IPS DF 4.7 (cell line): ENCODE measurements around the gene CLN6.
"Not testable (repeated sequence)": the region's sequence is repeated elsewhere in the genome, so short reads cannot be mapped to it uniquely, and the experiment has no call there.

ENCODE experiments used
- DNase-seq: peaks from one replicate; pipeline ENCODE4 v3.0.0-alpha.2; 2013; ENCODE audit warnings: low spot score; ENCODE audit errors: extremely low read depth

The CLN6 gene

GRCh38 chr15:68207176-68207935, 22.2 kb downstream of the CLN6 start:
- DNase-seq = no peak

DNA sequence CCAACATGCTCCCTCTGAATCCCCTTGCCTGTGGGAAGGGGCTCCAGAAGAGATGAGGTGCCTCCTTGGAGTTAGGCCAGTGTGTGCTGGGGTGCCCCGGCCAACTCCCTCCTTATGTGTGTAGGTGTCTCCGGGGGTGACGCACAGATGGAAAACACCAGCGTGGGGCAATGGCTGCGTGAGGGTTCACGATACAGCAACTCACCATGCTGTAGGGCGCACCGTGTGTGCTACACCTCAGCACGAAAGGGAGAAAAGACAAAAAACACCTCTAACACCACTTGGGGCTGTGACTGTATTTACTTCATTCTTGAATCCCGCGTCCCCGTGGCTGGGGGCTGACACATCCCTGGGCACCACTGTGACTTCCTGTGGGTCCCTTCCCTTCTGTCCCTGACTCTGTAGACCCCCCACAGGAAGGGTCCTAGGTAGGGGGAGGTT, 22.8 kb downstream of the CLN6 start:
- DNase-seq = no peak

DNA sequence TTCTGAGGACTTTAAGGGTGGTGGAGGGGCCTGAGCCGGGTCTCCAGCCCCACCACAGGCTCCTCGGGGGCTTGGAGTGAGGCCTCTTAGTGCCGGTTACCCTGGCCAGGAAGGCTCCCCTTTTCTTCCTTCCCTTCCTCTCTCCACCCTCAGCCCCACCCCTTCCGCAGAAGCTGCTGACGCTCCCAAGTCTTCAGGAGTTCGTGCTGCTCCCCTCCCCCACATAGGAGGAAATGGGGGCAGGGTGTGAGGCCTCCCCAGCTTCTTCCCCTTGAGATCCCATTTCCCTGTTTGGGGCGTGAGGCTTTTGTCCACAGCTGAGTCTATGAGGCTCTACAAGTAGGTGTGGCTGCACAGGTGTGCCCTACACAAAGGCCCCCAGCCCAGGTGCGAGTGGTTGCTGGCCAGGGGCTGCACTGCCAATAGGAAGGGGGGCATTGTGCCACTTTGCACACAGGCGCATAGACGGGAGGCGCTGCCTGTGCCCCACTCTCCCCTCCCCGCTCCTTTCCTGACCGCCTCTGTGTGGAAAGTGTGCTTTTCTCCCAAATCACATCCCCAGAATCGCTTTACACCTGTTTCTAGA, 23.5 kb downstream of the CLN6 start:
- DNase-seq = no peak

DNA sequence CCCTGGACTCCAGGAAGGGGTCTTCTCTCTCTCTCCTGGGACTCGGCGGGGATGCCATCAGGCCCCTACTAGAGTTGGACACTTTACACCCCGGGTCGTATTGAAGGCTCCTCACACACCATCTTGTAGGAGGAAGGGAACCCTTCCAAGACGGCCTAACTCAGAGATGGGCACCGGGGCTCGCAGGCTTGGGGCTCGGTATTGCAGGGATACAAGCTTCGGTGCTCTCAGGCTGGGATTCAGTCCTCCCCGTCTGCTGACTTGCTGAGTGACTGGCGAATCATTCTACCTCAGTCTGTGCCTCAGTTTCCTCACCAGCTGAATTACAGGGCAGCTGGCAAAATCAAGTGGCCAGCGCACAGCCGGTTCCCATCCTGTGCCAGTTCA, 24.0 kb downstream of the CLN6 start:
- DNase-seq = no peak

- DNase-seq = no peak
Measured at GRCh38 chr15:68204776-68205557, 24.6 kb downstream of the CLN6 start, which contains the start of gene CALML4. Gene CALML4 (minus strand): TSS chr15:68205332. CDS start chr15:68205247, 85 bp downstream.

GRCh38 chr15:68204361-68204760, 25.2 kb downstream of the CLN6 start:
- DNase-seq = no peak

DNA sequence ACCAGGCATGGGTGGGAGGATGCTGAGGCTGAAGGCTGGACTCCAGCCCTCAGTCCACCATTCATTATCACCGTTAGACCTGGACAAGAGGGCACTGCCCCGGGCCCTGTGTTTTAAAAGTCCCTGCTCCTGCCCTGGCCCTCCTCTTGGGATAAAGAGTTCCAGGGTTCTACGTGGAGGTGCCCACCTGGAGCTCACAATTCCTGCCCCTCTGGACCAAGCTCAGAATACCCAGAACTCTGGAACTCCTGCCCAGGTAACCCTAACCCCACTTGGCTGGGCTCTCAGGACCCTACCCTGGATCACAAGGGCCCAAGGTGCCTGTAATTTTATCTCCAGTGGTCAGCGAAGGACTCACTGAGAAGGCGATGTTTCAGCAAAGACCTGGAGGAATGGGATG, 25.6 kb downstream of the CLN6 start:
- DNase-seq = no peak

- DNase-seq = no peak
Measured at GRCh38 chr15:68203486-68203885, 26.0 kb downstream of the CLN6 start.

DNA sequence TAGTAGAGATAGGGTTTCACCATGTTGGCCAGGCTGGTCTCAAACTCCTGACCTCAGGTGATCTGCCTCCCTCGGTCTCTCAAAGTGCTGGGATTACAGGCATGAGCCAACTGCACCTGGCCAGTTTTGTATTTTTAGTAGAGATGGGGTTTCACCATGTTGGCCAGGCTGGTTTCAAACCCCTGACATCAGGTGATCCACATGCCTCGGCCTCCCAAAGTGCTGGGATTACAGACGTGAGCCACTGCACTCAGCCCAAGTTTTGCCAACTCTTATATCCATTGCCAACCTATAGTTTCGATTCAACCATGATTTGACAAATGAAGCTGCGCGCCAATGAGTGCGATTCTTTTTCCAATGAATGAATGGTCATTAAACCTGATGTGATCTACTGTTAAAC, 26.5 kb downstream of the CLN6 start:
- not testable (repeated sequence) for DNase-seq

DNA sequence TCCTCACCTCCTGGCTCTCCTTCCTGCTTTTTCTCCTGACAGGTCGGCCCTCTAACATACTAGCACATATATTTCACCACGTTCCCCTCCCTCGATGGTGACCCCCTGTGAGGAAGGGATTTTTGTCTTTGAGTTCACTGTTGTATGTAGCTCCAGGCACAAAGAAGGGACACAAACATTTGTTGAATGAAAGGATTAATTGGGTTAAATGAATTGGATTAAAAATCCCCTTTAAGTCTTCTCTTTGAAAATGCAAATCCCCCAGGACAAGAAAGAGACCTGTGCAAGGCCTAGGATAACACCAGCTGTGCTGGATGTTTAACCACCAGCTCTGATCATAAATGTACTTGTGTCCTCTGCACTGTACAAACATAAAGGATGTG, 27.7 kb downstream of the CLN6 start:
- no peak for DNase-seq

GRCh38 chr15:68201153-68201878, 28.2 kb downstream of the CLN6 start:
- no peak for DNase-seq

DNA sequence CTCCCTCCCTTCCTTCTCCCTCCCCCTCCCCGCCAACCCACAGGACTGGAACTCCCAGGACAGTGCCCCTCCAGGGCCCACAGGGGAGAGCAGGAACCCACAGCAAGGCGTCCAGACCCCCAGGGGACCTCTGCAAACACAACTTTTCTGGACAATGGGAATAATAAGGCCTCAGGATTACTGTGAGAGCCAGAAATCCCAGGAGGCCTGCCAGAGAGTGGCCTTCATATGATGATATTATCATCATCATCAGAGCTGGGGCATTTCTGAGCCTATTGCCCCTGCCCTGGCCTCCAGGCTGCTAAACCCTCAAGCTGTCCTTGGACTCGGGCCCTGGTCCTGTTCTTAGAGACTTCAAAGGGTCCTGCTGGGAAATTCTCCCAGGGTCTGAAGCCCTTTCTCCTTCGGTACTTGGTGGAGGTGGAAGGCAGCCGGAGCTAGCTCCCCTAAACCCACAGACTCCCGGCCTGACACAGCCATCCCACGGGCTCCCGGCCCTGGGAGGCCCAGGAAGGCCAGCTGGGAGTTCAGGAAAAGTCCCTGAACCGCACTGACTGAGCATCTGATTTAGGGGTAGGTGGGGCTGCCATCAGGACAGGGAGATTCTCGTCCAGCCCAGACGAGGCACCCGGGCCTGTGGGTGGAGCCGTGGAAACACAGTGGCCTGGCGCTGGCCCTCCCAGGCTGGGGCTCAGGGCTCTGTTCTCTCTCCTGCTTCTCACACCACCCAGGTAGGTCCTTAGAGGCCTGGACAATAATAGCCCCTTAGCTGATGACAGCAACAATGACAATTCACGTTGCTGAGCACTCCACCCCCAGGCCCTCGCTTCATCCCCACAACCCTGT, 29.3 kb downstream of the CLN6 start:
- no peak for DNase-seq

DNA sequence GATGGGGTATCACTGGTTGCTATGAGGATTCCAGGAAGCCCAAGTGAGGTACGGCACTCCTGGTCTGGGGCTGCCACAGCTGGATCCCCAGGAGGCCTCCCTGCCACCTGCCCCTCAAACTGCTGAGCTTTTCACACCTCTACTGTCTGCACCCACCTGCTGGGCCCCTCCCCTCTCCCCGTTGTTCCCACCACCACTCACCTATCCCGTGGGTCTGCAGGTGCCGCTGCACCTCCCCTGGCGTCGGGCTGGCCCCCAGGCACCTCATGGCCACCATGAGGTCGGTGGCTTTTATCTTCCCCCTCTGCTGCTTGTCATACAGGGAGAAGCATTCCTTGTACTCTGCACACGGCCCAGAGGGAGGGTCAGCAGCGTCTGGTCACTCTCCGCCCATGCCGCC, 30.2 kb downstream of the CLN6 start:
- no peak for DNase-seq

DNA sequence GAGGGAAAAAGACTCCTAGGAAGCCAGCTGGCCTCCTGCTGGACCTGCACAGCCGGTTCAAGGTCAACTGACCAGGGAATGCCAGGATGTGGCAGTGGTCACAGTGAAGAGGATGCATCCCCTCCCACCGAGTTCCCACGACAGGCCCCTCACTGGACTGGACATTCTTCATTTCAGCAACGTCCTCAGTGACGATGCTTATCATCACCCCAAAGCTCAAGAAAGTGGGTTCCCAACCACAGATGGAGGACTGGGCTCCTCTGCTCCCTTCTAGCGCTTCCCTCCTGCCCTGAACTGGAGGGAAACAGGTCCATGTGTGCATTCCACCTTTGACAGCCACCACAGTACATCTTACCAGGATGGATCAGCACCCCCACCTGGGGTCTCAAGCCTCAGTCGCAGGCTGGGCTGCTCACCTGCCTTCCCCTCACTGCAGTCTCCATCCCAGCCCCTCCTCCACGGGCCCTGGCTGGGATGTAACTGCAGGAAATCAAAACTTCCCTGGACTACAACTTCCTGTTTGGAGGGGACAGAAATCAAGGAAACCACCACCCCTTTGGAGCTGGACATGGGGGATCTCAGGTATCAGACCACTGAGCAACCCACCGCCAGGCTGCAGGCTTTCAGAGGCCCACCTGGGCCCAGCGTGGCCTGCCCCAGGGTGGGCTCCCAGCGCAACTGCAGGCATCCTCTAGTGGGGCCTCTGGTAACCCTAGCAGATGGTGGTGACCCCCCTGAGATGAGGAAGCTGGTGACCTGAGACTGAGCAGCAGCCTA, 31.7 kb downstream of the CLN6 start:
- DNase-seq = no peak

- DNase-seq = no peak
Measured at GRCh38 chr15:68197170-68197492, 32.4 kb downstream of the CLN6 start.

- no peak for DNase-seq
Measured at GRCh38 chr15:68196445-68197169, 32.9 kb downstream of the CLN6 start.

DNA sequence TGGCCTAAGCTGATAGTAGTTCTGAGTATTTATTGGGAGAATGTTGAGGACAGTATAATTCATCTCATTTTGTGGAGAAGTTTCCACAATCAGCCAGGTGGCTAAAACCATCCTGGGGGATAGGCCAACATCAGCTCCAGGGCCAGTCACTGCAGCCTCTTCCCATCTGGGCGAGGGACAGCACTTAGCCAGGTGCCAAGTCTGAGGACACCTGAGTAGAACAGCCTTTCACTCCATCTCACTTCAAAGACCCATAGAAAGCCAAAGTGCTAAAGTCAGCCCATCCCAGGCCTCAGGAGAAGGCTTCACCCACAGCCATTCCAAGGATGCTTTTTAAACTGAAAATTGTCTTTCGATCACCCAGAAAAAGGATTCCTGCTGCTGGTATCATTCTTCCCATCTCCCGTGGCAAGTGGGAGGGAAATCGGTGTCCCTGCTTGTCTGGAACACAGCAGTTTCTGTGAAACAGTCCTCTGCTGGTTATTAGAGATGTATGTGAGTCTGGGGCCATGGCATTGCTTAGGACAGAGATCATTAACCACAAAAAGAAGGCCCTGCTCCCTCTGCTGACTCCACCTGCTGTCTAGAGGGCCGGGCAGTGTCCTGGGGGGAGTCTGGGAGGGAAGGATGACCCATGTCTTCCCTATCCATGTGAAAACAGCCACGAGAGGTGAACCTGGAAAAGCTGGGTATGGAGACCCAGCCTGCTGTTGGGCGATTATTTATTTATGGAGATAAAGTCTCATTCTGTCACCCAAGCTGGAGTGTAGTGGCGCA, 34.0 kb downstream of the CLN6 start:
- DNase-seq = no peak

GRCh38 chr15:68192804-68193486, 36.6 kb downstream of the CLN6 start:
- DNase-seq = no peak
